ENCODE measurements around the gene CALML6. TPM values are rescaled to one million over a fixed set of nuclear protein-coding genes. Genes with fewer than 3 reads are reported as not detected.

The CALML6 gene
- total and polyA plus RNA-seq, 10 of the 15 experiments (the other 5 are each of a cell fraction or from before 2014, with no cell fraction given) = 0.07 to 1.3 (median 0.21) TPM; not detected in 5

- TF ChIP-seq ZBTB4 (CRISPR knock-in tag; IDR thresholded peaks at IDR 0.05) (no peak), SUPT20H (IDR thresholded peaks at IDR 0.05; ENCODE audit: borderline replicate concordance, control insufficient read depth, low read depth, low read length) (no peak), ZZZ3 (IDR thresholded peaks at IDR 0.05; ENCODE audit: control insufficient read depth, insufficient read length, low read depth) (no peak), CREB1 (IDR thresholded peaks at IDR 0.05; ENCODE audit: low read depth) (no peak), MYC (IDR thresholded peaks at IDR 0.05; ENCODE audit: insufficient read depth, insufficient read length, insufficient replicate concordance, low read length, severe bottlenecking) (no peak), ATF3 (IDR thresholded peaks at IDR 0.05; ENCODE audit: borderline replicate concordance, extremely low read depth, low read depth, low read length) (no peak), ESRRA (IDR thresholded peaks at IDR 0.05; ENCODE audit: low read length) (no peak), CREM (IDR thresholded peaks at IDR 0.05; ENCODE audit: low read depth) (no peak)
Measured at GRCh38 chr1:1965546-1965945, 50.5 kb downstream of the CALML6 start (continued).

- WGBS (ENCODE audit: insufficient coverage, insufficient replicate concordance, low lambda C conversion rate, missing lambda C conversion rate) = 26% methylated on average over 38 of the region's 38 CpGs
- no peak overlapping the region for H3K4me3 ChIP-seq
- RAD21 ChIA-PET (ENCODE audit: unreplicated experiment) = no interaction called here
- intact Hi-C loops (cut with micrococcal nuclease; ENCODE audit: unreplicated experiment) = no loop called here
- no peak overlapping the region for H3K9ac ChIP-seq (ENCODE audit: control insufficient read depth, insufficient read depth, low read length)
- no peaks in the 10 kb centered on the region for H3K36me3 ChIP-seq (ENCODE audit: control insufficient read depth in 2 of 2, insufficient read depth in 2 of 2, low read length in 1 of 2)
- FAIRE-seq (no peak), ATAC-seq (no peak), DNase-seq (ENCODE audit: low read depth, low spot score) (no peak)
- H3K4me2 ChIP-seq (ENCODE audit: control insufficient read depth, insufficient read depth) = no peak overlapping the region
- no TSS peak for BruUV-seq (replicated peaks)
- CTCF ChIA-PET = no interaction called here
- H3K9me3 ChIP-seq (replicated peaks; ENCODE audit: control insufficient read depth, insufficient read depth, low read length) = no peaks in the 10 kb centered on the region; the same call in 2 of the 3 replicates
- in situ Hi-C loops (cut with MboI) = loop anchor here (25.0 kb wide), 1 partner anchor 821 kb away; no protein-coding TSS in a partner anchor
- no peaks in the 10 kb centered on the region for H4K20me1 ChIP-seq (ENCODE audit: control insufficient read depth, insufficient read depth)
- TF ChIP-seq CREM (IDR thresholded peaks at IDR 0.05; ENCODE audit: low read depth) = no peak
- no peak for TF ChIP-seq ASH2L (IDR thresholded peaks at IDR 0.05; ENCODE audit: borderline replicate concordance, low read depth)
- TF ChIP-seq USF1 (IDR thresholded peaks at IDR 0.05; ENCODE audit: borderline replicate concordance, extremely low read length, insufficient read depth, low read depth, low read length) = no peak
- no peak for TF ChIP-seq ZNF217 (IDR thresholded peaks at IDR 0.05)
- no peak for TF ChIP-seq NRF1 (conservative IDR thresholded peaks at IDR 0.05; ENCODE audit: low read depth, low read length)
- no peak for TF ChIP-seq CEBPB (IDR thresholded peaks at IDR 0.05; ENCODE audit: borderline replicate concordance in 1 of 2, low read depth in 2 of 2, low read length in 2 of 2)
- no peak for TF ChIP-seq ZNF622 (IDR thresholded peaks at IDR 0.05)
- TF ChIP-seq CHD1 (IDR thresholded peaks at IDR 0.05; ENCODE audit: low read depth, low read length) = no peak
- TF ChIP-seq RFX5 (IDR thresholded peaks at IDR 0.05; ENCODE audit: low read depth, low read length) = no peak
- H3K4me1 ChIP-seq (ENCODE audit: control insufficient read depth, insufficient read depth, low read length) = no peaks in the 10 kb centered on the region
- H3K27me3 ChIP-seq (replicated peaks in 1 of 2; ENCODE audit: control insufficient read depth in 2 of 2, insufficient read depth in 2 of 2, low read length in 1 of 2) = no peaks in the 10 kb centered on the region; a peak in 1 of 4 replicates
- SMC1A ChIA-PET (ENCODE audit: uncharacterized antibody, unreplicated experiment) = no interaction called here
- POLR2A ChIA-PET = no interaction called here
- no peak overlapping the region for H2AFZ ChIP-seq (ENCODE audit: control insufficient read depth, low read depth, low read length)
- H3K27ac ChIP-seq (ENCODE audit: control insufficient read depth, insufficient read depth) = no peak overlapping the region
- H3K79me2 ChIP-seq (ENCODE audit: control insufficient read depth, insufficient read depth, low read length) = no peaks in the 10 kb centered on the region
Measured at GRCh38 chr1:1966071-1966740, 51.1 kb downstream of the CALML6 start.

Data from GM12878 (cell line).